T-cell (primary cell): Measurements from ENCODE around the gene TMCO4. TPM values are rescaled to one million over a fixed set of nuclear protein-coding genes. Genes with fewer than 3 reads are reported as not detected.

Experiments used
- ATAC-seq, 4 experiments: fragments of 200-7000 bp in 3 of 4; fragments of 150-1000 bp in 1 of 4; cut with Tn5 transposase; replicated peaks in 1 of 4; 1 replicate in 3 of 4; 2 replicates in 1 of 4; pipeline ENCODE4 v1.10.0; 2021; ENCODE audit warnings: moderate library complexity in 3 of 4, mild to moderate bottlenecking in 2 of 4, moderate number of reproducible peaks in 1 of 4
- CTCF ChIA-PET, 2 donors: fragments of 300-600 bp; sonication (Branson Sonifier 250); formaldehyde crosslinking; loops; one replicate each; lab custom pipeline; 2022; ENCODE audit warnings: antibody characterized with exemption in 2 of 2; lab: Charles Lee
- POLR2A ChIA-PET, 2 donors: fragments of 300-600 bp; sonication (Branson Sonifier 250); formaldehyde crosslinking; loops; one replicate each; lab custom pipeline; 2022; ENCODE audit warnings: antibody characterized with exemption in 2 of 2; lab: Charles Lee
- DNase-seq, 35 experiments: peaks; one replicate each; pipeline versions ENCODE4 v3.0.0 to v3.0.0-alpha.2; 2013 to 2023
- H3K27ac ChIP-seq: one replicate; pipeline ENCODE4 v1.5.1; 2013; ENCODE audit warnings: low read length
- H3K27me3 ChIP-seq, 2 experiments: replicated peaks in 1 of 2; 1 replicate in 1 of 2; 2 replicates in 1 of 2; pipeline versions ENCODE4 v1.6.1 to v1.7.0; 2013; ENCODE audit warnings: low read length in 1 of 2, mixed read lengths in 1 of 2; ENCODE audit not compliant: control insufficient read depth in 2 of 2, insufficient read depth in 2 of 2; ENCODE audit errors: extremely low read depth in 1 of 2
- H3K36me3 ChIP-seq, 2 donors: 1 replicate in 1 of 2; 2 replicates in 1 of 2; pipeline versions ENCODE4 v1.6.1 to v1.7.0; 2013; ENCODE audit warnings: low read length in 1 of 2; ENCODE audit not compliant: control insufficient read depth in 2 of 2, insufficient read depth in 1 of 2; ENCODE audit errors: extremely low read depth in 1 of 2
- H3K4me1 ChIP-seq, 2 experiments: 1 replicate in 1 of 2; 2 replicates in 1 of 2; pipeline versions ENCODE4 v1.6.1 to v1.7.0; 2013; ENCODE audit warnings: low read length in 2 of 2, mixed read lengths in 1 of 2; ENCODE audit not compliant: insufficient read depth in 2 of 2, control insufficient read depth in 1 of 2; ENCODE audit errors: extremely low read depth in 1 of 2
- H3K4me3 ChIP-seq, 2 donors: 1 replicate in 1 of 2; 2 replicates in 1 of 2; pipeline versions ENCODE4 v1.5.1 to v1.7.0; 2013; ENCODE audit warnings: mild to moderate bottlenecking in 2 of 2, low read length in 1 of 2, moderate library complexity in 1 of 2; ENCODE audit not compliant: control insufficient read depth in 1 of 2; ENCODE audit errors: extremely low read depth in 1 of 2
- H3K9me3 ChIP-seq: 2 replicates; pipeline ENCODE4 v1.7.0; 2013
- H3K27ac Mint-ChIP-seq, 2 donors: one replicate each; pipeline ENCODE4 v1.8.0; 2020 to 2021; ENCODE audit warnings: mild to moderate bottlenecking in 2 of 2, mixed read lengths in 2 of 2
- H3K27me3 Mint-ChIP-seq, 2 donors: one replicate each; pipeline ENCODE4 v1.8.0; 2021 to 2022; ENCODE audit warnings: mixed read lengths in 2 of 2
- H3K36me3 Mint-ChIP-seq: one replicate; pipeline ENCODE4 v1.8.0; 2021; ENCODE audit warnings: mixed read lengths
- H3K4me1 Mint-ChIP-seq, 3 donors: one replicate each; pipeline ENCODE4 v1.8.0; 2020 to 2022; ENCODE audit warnings: mixed read lengths in 3 of 3, mild to moderate bottlenecking in 1 of 3
- H3K4me3 Mint-ChIP-seq, 3 donors: one replicate each; pipeline ENCODE4 v1.8.0; 2020 to 2022; ENCODE audit warnings: mild to moderate bottlenecking in 3 of 3, mixed read lengths in 3 of 3, moderate library complexity in 3 of 3
- H3K9me3 Mint-ChIP-seq, 3 donors: one replicate each; pipeline ENCODE4 v1.8.0; 2020 to 2022; ENCODE audit warnings: mixed read lengths in 3 of 3
- WGBS: methylation state at CpG from one replicate; pipeline ENCODE4 v1.1.5; 2013; ENCODE audit warnings: missing lambda C conversion rate; ENCODE audit not compliant: insufficient coverage; 5-methylcytosine and 5-hydroxymethylcytosine counted together
- total RNA-seq, 35 experiments: library from RNA in 6 of 35; stranded (reverse) in 6 of 35; fragments of 120-200 nt in 1 of 35; gene quantifications; one replicate each; pipeline versions ENCODE4 v1.2.1 to v1.2.4 and lab custom pipeline; 2013 to 2026

TMCO4 gene
- total RNA-seq, 5 donors from 2014 or later (not counting 1 experiment from before 2014, with no cell fraction given) = 17.2 to 29.2 (median 22.3) TPM

DNA sequence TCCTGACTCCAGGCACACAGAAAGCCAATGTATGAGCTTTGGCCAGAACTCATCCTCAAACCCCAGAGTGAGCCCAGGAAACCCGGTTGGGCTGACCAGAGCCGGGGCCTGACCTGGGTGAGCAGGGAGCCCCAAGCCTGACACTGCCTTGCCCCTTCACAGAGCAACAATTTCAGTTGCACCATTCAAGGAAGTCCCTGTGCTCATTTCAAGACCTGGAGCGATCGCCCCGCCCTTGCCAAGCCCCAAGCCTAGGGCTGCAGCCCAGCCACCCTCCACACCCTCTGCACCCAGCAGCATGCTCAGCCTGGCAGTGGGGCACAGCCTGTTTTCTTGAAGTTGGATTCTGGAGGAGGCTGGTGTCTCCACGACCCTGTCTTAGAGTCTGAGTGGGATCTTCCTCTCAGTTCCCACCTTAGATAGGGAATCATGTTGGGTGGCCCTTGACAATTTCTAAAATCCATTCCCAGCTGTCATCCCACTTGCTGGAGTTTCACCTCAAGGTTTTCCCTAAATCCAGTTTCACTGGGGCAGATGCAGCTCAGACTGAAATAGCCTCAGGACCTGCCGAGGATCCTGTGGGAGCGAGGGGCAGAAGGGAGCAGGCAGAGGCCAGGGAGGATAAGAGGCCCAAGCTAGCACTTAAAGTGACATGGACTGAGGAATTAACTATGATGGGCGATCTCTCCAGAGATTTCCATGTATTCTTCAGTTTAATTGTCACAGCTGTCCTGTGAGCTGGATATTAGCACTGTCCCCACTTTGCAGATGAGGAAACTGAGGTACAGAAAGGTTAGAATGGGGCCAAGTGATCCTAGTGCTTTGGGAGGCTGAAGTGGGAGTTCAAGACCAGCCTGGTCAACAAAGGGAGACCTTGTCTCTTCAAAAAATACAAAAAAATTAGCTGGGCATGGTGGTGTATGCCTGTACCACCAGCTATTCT is 153.1 kb downstream of the TMCO4 start:
- DNase-seq (no peak), ATAC-seq (no peak)
- H3K36me3 Mint-ChIP-seq = no peaks in the 10 kb centered on the region
- Histone ChIP-seq H3K36me3 (no peaks in the 10 kb centered on the region), H3K4me1 (peaks cover 0 to 40% of the 10 kb centered on the region in 2 experiments), H3K27ac (no peak overlapping the region), H3K27me3 (peaks cover 2 to 38% of the 10 kb centered on the region in 2 experiments), H3K9me3 (no peaks in the 10 kb centered on the region), H3K4me3 (no peak overlapping the region)
- H3K27me3 Mint-ChIP-seq = peaks cover 12 to 13% of the 10 kb centered on the region in 2 donors
- WGBS = 83% methylated on average over 5 of the region's 9 CpGs
- ChIA-PET CTCF (interaction anchor here in 1 of 2 donors (1.2 kb wide), 1 partner anchor 28 kb away, joined by 3 read pairs; no protein-coding TSS in a partner anchor), POLR2A (no interaction called here)
- H3K4me3 Mint-ChIP-seq = peak overlapping the region; percentile 85 to 97 (median 96)
- H3K27ac Mint-ChIP-seq = peak overlapping the region; percentile 44 to 57
- peaks cover 27 to 51% (median 27%) of the 10 kb centered on the region in 3 donors for H3K4me1 Mint-ChIP-seq
- no peaks in the 10 kb centered on the region for H3K9me3 Mint-ChIP-seq

- H3K36me3 ChIP-seq = no peaks in the 10 kb centered on the region
- DNase-seq (no peak), ATAC-seq (no peak)
- Mint-ChIP-seq H3K9me3 (no peaks in the 10 kb centered on the region), H3K36me3 (no peaks in the 10 kb centered on the region), H3K4me1 (peaks cover 26 to 48% (median 27%) of the 10 kb centered on the region in 3 donors), H3K27ac (peak overlapping the region; percentile 15 to 44), H3K4me3 (peak overlapping the region; percentile 85 to 97 (median 96)), H3K27me3 (peaks cover 12 to 13% of the 10 kb centered on the region in 2 donors)
- H3K4me1 ChIP-seq = peaks cover 0 to 35% of the 10 kb centered on the region in 2 experiments
- peak overlapping the region; percentile 53 to 66 for H3K4me3 ChIP-seq
- H3K27me3 ChIP-seq = peaks cover 2 to 45% of the 10 kb centered on the region in 2 experiments
- no peaks in the 10 kb centered on the region for H3K9me3 ChIP-seq
- 88% methylated on average over 16 of the region's 30 CpGs for WGBS
- CTCF ChIA-PET = interaction anchor here in 1 of 2 donors (1.2 kb wide), 1 partner anchor 27 kb away, joined by 3 read pairs; no protein-coding TSS in a partner anchor
- POLR2A ChIA-PET = no interaction called here
- no peak overlapping the region for H3K27ac ChIP-seq
Measured at GRCh38 chr1:19645411-19646251, 154.1 kb downstream of the TMCO4 start.

DNA sequence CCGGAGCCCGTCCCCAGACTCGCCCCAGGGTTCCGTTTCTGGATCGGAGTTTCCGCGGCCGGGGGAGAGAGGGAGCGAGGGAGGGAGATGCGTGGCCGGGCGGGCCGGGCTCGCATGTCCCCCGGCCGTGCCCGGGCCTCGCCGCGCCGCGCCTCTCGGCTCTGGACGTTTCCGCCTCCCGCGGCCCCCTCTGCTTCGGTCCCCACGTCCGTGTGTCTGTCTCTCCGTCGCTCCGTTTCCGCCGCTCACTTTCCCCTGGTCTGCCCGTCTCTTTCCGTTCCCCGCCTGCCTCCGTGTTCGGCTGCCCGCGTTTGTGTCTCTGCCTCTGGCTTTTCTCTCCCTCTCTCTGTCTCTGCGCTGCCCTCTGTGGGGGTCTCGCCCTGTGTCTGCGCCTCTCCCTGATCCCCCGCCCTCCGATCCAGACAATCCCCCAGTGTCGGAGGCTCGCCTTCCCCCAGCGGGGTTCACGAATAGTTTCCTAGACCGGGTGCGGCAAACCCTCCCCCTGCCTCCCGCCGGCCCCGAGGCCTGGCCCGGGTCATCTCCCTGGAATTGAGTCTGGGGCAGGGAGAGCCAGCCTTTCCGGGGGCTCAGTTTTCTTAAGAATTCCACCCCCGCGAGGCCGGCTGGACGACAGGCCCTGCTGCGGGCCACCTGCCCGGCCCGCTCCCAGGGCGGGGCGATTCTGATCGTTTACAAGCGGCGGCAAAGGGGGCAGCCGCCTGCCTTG is 154.9 kb downstream of the TMCO4 start:
- Mint-ChIP-seq H3K4me1 (peaks cover 26 to 40% (median 27%) of the 10 kb centered on the region in 3 donors), H3K27me3 (peaks cover 12 to 13% of the 10 kb centered on the region in 2 donors), H3K27ac (peak overlapping the region; percentile 59 to 82), H3K9me3 (no peaks in the 10 kb centered on the region), H3K4me3 (peak overlapping the region; percentile 85 to 97 (median 96)), H3K36me3 (no peaks in the 10 kb centered on the region)
- Histone ChIP-seq H3K27me3 (peaks cover 2 to 50% of the 10 kb centered on the region in 2 experiments), H3K27ac (no peak overlapping the region), H3K36me3 (no peaks in the 10 kb centered on the region), H3K4me3 (peak overlapping the region; percentile 53 to 66), H3K9me3 (no peaks in the 10 kb centered on the region), H3K4me1 (peaks cover 0 to 34% of the 10 kb centered on the region in 2 experiments)
- WGBS = 16% methylated on average over 63 of the region's 71 CpGs
- ChIA-PET CTCF (no interaction called here), POLR2A (no interaction called here)
- ATAC-seq (peak; percentile 24 to 63 (median 42)), DNase-seq (peak in 25 of 35 experiments; percentile 24 to 60 (median 43))

DNA sequence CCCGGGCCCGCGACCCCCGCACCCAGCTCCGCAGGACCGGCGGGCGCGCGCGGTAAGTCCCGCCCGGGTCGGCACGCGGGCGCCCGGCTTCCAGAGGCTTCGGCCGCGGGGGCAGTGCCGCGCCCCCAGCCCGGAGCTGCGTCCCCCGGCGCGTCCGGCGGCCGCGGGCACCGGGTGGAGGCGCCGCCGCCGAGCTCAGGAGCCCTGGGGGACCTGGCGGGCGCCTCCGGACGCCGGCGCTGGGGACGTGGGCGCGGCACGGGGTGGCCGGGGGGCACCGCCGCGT is 155.4 kb downstream of the TMCO4 start:
- DNase-seq (no peak), ATAC-seq (peak in 2 of 4 experiments; percentile 10 to 18)
- Histone ChIP-seq H3K27ac (no peak overlapping the region), H3K36me3 (no peaks in the 10 kb centered on the region), H3K4me3 (peak overlapping the region; percentile 53 to 66), H3K9me3 (no peaks in the 10 kb centered on the region), H3K27me3 (peaks cover 2 to 50% of the 10 kb centered on the region in 2 experiments), H3K4me1 (peaks cover 0 to 34% of the 10 kb centered on the region in 2 experiments)
- Mint-ChIP-seq H3K4me3 (peak overlapping the region in 1 of 3 donors; percentile 97), H3K27ac (no peak overlapping the region), H3K36me3 (no peaks in the 10 kb centered on the region), H3K27me3 (peaks cover 12 to 13% of the 10 kb centered on the region in 2 donors), H3K4me1 (peaks cover 26 to 40% (median 27%) of the 10 kb centered on the region in 3 donors), H3K9me3 (no peaks in the 10 kb centered on the region)
- CTCF ChIA-PET = interaction anchor here in 1 of 2 donors (0.9 kb wide), 1 partner anchor 10 kb away, joined by 3 read pairs; no protein-coding TSS in a partner anchor
- POLR2A ChIA-PET = interaction anchor here in 1 of 2 donors (1.1 kb wide), 1 partner anchor 46 kb away, joined by 3 read pairs; no protein-coding TSS in a partner anchor
- 1% methylated on average over 51 of the region's 51 CpGs for WGBS

DNA sequence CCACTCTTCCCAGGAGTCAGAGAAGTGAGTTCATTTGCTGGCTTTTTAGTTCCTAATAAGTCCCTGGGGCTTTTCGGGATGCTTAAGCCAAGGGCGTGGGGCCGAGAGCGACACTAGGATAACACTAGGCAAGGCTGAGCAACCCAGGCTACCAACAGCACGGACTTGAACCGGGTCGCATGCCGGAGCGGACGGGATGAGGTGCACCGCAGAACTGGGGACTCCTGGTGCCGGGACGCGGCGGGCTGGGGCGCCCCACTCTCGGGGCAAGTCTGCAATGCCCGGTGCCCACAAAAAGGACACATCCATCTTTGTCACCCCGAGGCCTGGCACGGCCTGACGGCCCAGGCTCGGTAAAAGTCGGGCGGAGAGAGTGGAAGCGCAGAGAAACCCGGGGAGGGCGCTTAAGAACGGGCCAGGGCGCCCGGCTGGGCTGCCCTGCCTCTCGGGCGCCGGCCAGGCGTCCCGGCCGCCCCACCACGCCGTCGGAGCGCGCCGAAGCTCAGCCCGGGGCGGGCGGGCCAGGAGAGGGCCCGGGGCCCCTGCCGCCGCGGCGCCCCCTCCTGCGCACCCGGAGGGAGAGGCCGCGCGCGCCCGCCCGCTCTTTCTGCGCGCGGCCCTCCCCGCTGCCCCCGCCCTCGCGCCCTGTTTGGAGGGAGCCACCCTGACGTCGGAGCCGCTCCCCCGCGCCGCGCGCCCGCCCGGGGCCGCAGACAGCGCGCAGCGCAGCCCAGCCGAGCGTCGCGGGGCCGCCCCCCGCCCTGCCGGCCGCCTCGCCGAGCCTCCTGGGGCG is 155.9 kb downstream of the TMCO4 start, which contains the start of gene NBL1:
NBL1 (plus strand) TSS at position 710 of the 793 bp plus-strand sequence. CDS start 10,720 bp downstream, outside the sequence.
- H3K27ac ChIP-seq = peak within 1 kb of the TSS; percentile 19
- DNase-seq (peak; percentile 40 to 86 (median 68)), ATAC-seq (peak; percentile 90 to 92 (median 91))
- H3K4me3 ChIP-seq = peak within 1 kb of the TSS; percentile 53 to 71
- H3K9me3 ChIP-seq = no peaks in the 10 kb centered on the region
- CTCF ChIA-PET = interaction anchor here in 1 of 2 donors (0.9 kb wide), 1 partner anchor 10 kb away, joined by 3 read pairs; no protein-coding TSS in a partner anchor
- peaks cover 12 to 13% of the 10 kb centered on the region in 2 donors for H3K27me3 Mint-ChIP-seq
- WGBS = 2% methylated on average over 90 of the region's 90 CpGs
- peak within 1 kb of the TSS; percentile 59 to 82 for H3K27ac Mint-ChIP-seq
- H3K4me3 Mint-ChIP-seq = peak within 1 kb of the TSS; percentile 85 to 97 (median 96)
- peaks cover 2 to 50% of the 10 kb centered on the region in 2 experiments for H3K27me3 ChIP-seq
- H3K4me1 Mint-ChIP-seq = peaks cover 26 to 38% (median 27%) of the 10 kb centered on the region in 3 donors
- H3K36me3 Mint-ChIP-seq = no peaks in the 10 kb centered on the region
- H3K9me3 Mint-ChIP-seq = no peaks in the 10 kb centered on the region
- peaks cover 0 to 34% of the 10 kb centered on the region in 2 experiments for H3K4me1 ChIP-seq
- POLR2A ChIA-PET = interaction anchor here in 1 of 2 donors (1.1 kb wide), 1 partner anchor 46 kb away, joined by 3 read pairs; no protein-coding TSS in a partner anchor
- no peaks in the 10 kb centered on the region for H3K36me3 ChIP-seq
